NCI-H187 (cell line): ENCODE results near the gene KSR2.
A peak's percentile ranks its signal among the peaks of the same experiment; 100 is the strongest.
"Not testable (repeated sequence)": the region's sequence is repeated elsewhere in the genome, so short reads cannot be mapped to it uniquely, and the experiment has no call there.

Experiments
- DNase-seq, 2 experiments: peaks; one replicate each; lab custom pipeline; 2025; lab: John Stamatoyannopoulos, UW

KSR2 gene

DNA sequence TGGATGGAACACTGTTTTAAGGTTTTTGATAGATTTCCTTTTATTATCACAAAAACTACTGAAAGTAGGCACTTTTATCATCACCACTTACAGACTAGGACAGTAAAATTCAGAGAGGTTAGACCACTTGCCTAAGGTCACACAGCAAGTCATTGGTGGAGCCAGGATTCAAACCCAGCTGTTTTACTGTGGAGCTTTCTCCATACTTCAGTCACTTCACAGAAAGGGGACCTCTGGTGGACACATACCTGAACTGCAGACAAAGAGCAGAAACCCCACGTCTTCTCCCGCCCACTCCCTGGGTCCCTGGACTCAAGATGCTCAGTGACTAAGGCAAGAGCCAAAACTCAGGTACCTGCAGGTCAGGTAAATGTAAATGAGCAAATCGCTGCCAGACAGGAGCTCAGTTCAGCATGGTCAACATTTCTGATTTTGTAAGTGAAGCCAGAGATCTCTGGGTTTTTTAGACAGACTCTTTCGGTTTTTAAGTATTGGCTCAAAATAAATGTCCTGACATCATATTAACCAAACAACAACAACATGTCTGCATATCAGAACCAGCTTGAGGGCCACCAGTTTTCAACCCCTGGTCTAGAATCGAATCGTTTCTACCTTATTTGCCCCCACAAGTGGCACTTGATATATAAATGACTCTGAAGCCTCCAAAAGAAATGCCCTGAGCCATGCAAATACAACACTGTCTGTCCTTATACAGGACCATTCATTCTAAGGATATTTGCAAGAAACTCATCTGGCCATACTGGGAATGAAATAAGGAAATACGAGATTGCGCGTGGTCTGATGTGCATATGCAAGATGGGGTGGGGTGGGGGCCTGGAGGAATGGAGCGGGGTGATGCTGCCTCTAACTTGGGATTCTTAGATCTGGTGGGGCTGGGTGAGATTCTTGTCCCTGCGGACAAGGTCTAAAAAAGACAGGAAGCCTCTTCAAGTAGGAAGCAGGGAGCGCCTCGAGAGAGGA lies 110.9 kb downstream of the KSR2 start:
- DNase-seq: peak in 1 of 2 experiments; percentile 32

DNA sequence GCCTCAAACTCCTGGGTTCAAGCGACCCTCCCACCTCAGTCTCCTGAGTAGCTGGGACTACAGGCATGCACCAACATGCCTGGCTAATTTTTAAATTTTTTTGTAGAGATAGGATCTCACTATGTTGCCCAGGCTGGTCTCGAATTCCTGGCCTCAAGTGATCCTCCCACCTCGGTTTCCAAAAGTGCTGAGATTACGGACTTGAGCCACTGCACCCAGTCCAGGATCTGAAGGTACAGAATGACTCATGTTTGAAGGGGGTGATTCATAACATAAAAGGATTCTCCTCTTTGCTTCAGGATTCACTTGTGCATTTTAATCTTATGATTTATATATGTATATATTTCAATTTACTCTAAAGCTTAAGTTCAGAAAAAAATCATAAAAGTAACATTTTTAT lies 111.7 kb downstream of the KSR2 start:
- not testable (repeated sequence) for DNase-seq

- DNase-seq: no peak
Observed at GRCh38 chr12:117855165-117855564, 113.6 kb downstream of the KSR2 start.

- DNase-seq: peak; percentile 40 to 51
Observed at GRCh38 chr12:117854339-117855012, 114.3 kb downstream of the KSR2 start.

- DNase-seq: no peak
Observed at GRCh38 chr12:117853600-117853999, 115.2 kb downstream of the KSR2 start.

GRCh38 chr12:117850048-117850447 lies 118.7 kb downstream of the KSR2 start:
- peak in 1 of 2 experiments; percentile 16 for DNase-seq

DNA sequence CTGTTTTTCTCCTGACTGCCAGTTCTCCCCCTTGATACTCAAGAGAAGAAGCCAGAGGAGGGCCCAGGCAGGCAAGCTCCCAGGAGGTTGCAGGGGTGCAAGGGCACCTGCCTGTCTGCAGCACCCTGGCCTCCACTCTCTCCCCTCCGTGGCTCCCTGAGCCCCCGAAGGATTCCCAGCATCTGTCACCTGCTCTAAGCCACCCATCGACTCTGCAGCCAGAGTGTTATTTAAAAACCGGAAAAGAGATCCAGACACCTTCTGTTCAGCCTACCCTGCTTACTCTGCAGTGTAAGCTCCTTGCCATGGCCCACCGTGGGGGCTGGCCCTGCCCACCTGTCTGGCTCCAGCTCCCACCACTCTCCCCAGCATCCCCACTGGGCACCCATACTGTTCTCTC lies 121.4 kb downstream of the KSR2 start:
- no peak for DNase-seq

DNA sequence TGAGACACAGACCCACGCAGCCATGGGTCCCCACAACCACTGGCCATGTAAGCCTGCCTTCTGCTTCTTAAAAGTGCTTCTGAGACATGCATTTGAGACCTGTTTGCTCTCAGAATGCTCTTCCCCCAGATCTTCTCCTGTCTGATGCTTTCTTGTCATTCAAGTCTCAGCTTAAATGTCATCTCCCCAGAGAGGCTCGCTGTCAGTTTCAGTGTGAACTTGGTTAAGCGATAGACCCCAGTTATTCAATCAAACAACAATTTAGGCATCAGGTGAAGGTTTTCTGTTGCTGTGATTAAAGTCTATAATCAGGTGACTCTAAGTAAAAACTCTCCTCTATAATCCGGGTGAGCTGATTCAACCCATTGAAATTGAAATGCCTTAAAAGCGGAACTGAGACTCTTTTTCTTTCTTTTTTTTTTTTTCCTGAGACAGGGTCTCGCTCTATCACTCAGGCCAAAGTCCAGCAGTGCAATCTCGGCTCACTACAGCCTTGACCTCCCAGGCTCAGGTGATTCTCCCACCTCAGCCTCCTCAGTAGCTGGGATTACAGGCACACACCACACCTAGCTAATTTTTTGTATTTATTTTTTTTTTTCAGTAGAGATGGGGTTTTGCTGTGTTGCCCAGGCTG lies 123.4 kb downstream of the KSR2 start:
- no peak for DNase-seq

DNA sequence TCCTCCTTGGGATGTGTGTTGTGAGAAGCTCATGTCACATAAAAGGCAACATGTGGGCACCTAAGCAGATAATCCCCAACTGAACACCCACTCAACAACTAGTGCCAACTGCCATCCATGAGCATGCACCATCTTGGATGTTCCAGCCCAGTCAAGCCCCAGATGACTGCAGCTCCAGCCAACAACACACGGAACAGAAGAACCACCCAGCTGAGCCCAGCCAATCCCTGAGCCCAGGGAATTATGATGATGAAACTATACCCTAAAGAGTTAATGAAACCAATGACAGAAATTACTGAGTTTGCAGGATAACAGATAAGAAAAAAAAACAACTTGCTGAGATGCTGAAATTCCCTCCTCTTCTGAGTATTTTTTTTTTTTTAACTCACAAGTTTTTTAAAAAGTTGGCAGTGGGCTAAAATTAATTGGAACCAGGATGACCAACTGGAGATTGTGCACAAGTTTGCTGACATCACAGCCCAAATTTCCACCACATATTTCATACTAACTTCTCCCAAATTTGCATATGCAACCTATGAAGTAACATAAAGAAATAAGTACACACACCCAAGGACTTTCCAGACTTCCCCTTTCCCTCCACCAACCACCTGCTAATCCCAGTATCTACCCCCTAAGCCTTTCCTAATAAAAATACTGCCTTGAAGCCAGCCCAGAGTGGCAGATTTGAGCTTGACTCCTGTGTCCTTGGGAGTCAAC lies 124.5 kb downstream of the KSR2 start:
- no peak for DNase-seq

DNA sequence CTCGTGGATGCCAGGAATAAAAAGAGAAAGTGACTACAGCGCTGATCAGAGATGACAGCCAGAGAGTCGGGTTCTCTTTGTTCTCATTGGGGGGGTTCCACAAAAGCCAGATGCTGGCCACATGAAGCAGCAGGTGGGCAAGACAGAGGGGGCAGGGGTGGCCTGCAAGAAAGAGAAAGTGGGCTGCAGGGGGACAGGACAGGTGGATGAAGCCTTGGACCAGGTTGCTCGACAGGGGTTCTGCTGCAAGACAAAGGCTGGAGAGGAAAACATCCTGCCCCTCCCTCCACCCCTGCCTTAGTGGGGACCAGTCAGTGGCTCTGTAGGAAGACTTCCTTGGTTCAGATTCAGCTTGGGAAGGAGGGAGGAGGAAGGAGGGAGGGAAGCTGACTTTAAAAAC lies 126.2 kb downstream of the KSR2 start:
- no peak for DNase-seq

GRCh38 chr12:117842220-117842619 lies 126.6 kb downstream of the KSR2 start:
- DNase-seq: no peak

GRCh38 chr12:117837737-117838050 lies 131.1 kb downstream of the KSR2 start:
- DNase-seq: no peak

DNA sequence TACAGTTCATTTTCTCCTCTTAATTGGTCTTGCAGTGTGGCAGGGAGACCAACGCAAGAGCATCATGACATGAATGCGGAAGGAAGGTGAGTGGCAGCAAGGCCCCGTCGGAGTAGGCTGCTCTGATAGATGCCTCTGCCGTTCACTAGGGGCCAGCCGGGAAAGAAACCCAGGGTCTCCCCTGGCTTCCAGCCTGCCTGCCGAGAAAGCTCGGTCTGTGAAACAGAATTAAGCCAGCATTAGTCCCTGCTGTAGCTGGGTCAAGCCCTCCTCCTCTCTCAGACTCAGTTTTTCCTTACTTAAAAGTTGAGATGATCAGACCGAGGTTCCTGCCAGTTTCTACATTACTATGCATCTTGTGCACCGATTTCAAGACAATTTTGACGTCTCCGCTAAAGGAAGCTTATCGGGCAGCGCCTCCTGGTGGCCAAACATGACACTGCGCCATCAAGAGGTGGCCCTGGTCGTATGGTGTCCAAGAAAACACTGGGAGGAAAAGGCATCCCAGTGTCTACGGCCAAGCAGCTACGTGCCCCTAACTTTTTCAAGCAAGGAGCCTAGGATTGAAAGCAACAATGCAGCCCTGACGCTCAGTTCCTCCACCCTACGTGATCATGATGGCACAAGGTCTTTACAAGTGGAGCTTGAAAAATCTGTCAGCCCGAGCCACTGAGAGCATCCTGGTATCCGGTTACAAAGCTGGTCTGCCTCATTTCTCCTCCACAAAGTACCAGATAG lies 131.6 kb downstream of the KSR2 start:
- DNase-seq: peak; percentile 63 to 82

DNA sequence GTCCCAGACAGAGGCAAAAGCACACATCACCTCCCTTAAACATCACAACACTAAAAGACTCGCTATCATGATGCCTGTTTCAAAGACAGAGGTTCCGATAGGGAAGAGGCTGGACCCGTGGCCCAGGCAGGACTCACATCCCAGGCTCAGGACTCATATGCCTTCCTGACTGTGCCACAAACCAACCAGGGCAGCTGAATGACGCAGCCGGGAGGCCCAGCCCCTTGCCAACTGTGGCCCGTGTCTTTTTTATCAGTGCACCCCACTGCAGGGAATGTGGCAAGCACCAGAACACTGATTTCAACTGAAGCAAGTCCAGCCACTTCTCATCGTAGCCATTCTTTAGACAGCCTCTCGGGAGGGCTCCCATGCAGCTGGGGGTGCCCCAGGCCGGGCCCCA lies 132.3 kb downstream of the KSR2 start:
- DNase-seq: no peak

- no peak for DNase-seq
Observed at GRCh38 chr12:117835156-117835555, 133.6 kb downstream of the KSR2 start.

DNA sequence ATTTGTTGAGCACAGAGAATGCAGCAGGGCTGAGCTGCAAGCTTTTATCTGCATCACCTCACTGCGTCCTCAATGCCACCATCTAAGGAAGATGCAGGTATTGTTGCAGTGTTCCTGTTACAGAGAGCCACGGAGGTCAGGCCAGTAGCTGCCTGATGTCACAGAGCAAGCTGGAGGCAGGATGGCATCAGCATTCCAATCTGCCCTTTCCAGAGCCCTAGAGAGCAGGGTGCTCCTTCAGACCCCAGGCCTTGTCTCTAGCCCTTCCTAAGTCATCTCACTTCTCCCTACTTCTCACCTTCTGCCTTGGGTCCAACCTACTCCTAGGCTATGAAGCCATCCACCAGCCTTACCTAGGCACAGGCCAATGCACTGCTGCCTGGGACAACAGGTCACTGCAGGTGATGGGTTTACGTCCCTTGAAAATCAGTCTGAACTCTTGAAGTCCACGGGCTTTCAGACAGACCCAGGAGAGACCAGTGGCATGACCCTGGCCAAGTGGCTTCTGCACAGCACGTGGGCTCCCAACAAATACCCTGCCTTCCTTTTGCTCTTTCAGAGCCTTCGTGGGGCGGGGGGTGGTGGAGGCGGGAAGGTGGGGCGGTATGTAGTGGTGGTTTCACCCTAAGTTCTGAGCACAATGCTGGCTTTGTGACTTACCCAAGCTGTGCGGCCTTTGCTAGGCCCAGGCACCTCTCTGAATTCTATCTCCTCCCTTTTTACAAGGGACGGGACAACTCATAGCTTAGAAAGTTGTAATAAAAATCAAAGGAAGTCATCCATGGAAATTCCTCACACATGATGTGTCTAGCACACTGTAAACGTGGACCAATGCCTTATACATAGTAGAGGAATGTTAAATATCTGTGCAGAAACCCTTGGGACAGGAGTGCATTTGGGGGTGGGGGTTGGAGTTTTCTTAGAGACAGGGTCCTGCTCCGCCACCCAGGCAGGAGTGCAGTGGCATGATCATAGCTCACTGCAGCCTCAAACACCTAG lies 136.0 kb downstream of the KSR2 start:
- DNase-seq: no peak

- no peak for DNase-seq
Observed at GRCh38 chr12:117830471-117830870, 138.3 kb downstream of the KSR2 start.

DNA sequence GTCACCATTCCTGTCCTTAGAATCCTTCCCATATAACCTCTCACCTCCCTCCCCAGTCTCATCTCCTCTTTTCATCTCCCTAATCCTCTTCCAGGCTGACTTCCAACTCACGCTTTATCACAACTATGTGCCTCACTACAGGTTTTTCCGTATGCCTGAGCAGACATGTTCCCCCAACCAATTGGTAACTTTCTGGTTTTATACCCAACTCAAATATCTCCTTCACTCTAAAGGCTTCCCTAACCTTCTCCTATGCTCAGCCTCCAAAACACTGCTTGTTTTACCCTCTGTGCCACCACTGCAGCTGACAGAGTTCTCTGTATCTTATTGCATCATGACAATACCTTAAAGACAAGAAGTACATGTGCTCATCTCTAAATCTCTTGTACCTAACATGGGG lies 139.7 kb downstream of the KSR2 start:
- DNase-seq: no peak

DNA sequence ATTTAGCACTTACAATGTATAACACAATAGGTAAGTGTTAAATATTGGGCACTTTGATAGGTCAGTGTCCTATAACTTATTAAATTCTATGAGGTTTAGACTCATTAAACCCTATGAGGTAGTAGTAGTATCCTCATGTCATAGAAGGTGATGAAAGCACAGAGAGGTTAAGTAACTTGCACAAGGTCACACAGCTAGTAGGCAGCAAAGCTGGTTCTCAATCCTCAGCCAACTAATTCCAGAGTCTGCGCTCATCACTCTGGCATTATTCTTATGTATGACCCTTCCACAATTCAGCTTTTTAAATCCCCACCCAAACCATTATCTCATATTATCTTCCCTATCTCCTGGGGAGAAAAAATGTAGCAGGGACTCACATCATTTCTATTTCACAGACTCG lies 141.1 kb downstream of the KSR2 start:
- no peak for DNase-seq

GRCh38 chr12:117825827-117826226 lies 143.0 kb downstream of the KSR2 start:
- DNase-seq: no peak
